ENCODE data around the gene UTF1. TPM values are rescaled to one million over a fixed set of nuclear protein-coding genes. Genes with fewer than 3 reads are reported as not detected.

The UTF1 gene, protein sequence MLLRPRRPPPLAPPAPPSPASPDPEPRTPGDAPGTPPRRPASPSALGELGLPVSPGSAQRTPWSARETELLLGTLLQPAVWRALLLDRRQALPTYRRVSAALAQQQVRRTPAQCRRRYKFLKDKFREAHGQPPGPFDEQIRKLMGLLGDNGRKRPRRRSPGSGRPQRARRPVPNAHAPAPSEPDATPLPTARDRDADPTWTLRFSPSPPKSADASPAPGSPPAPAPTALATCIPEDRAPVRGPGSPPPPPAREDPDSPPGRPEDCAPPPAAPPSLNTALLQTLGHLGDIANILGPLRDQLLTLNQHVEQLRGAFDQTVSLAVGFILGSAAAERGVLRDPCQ
- total RNA-seq: not detected in 2 replicates

DNA sequence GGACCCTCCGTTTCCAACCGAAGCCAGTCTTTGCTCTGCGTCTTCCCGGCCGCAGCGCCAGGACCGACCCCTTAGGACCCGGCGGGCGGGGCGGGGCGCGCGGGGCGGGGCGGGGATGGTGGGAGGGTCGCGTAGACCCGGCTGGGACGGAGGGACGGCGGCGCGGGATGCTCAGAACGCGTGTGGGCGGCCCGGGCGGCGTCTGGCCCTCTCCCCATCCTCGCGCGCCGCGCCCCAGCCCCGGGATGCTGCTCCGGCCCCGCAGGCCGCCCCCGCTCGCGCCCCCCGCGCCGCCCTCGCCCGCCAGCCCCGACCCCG lies at the start of gene UTF1:
UTF1 (plus strand) TSS at position 174 of the 318 bp plus-strand sequence; CDS start at position 246, 72 bp downstream.
- DNase-seq: no peak

DNA sequence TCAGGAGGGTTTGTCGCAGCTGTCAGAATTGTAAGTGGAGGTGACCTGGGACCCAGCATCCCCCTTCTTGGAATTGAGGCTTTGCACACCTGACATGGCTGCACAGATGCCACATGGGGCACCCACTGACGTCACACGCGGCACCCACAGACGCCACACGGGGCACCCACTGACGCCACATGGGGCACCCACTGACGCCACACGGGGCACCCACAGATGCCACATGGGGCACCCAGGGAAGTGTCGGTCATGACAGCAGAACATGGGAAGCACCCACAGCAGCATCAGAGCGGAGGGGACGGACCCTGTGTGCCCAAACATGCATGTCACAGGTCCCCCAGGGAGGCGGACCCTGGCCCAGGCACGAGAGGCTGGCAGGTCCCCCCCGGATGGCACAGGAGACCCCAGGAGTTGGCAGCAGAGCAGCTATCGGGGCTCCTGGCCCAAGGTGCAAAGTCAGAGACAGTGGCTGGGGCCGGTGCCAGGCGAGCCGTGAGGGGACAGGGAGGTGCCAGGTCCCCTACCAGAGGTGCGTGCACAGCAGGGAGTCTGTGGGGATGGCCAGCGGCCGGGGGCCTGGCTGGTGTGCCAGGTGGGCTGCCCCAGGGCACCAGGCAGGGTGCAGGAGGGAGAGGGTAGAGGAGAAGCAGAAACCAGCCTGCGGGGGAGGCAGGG lies 48.9 kb upstream of the UTF1 start:
- DNase-seq: no peak

DNA sequence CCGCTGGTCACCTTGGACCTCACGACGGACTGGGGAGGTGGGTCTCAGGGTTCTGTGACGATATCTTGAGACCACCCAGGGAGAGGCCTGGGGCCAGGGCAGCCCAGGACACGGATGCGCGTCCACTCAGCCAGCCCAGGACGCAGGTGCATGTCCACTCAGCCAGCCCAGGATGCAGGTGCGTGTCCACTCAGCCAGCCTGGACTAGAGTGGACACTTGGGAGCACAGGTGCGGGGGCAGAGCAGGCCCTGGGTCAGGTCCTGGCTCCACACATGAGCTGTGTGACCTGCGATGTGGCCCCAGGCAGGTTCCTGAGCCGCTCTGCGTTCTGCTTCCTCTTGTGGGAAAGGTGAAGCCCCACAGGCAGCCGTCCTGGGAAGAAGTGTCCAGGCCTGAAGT lies 47.8 kb upstream of the UTF1 start:
- DNase-seq: no peak

- DNase-seq: no peak
These were observed 47.0 kb upstream of the UTF1 start for GRCh38 chr10:133182791-133183645.

GRCh38 chr10:133183646-133184378 lies 46.2 kb upstream of the UTF1 start:
- DNase-seq: no peak

DNA sequence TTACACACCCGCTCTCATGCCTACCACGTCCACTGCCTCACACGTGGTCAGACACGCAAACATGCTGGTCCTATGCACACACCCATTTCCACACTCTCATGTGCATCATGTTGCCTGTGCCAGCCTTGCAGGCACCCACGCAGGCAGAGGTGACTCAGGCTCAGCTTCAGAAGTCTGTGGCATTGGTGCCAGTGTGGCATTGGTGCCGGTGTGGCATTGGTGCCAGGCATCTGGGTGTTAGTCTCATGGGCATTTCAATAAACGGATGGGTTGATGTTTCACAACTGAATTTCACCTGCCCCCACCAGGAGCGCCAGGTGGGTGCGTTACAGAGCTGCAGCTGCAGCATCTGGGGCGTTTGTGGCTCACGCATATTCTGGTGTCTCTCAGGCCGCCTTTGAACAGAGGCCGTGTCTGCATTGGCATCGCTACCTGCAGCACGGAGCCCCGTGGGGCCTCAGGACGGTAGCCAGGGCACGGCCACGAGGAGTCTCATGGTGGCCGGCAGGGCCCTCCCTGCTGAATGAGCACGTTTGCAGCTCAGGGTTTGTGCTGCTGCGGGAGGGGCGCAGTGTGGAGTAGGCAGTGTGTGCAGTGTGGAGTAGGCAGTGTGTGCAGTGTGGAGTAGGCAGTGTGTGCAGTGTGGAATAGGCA lies 45.3 kb upstream of the UTF1 start:
- DNase-seq: no peak

DNA sequence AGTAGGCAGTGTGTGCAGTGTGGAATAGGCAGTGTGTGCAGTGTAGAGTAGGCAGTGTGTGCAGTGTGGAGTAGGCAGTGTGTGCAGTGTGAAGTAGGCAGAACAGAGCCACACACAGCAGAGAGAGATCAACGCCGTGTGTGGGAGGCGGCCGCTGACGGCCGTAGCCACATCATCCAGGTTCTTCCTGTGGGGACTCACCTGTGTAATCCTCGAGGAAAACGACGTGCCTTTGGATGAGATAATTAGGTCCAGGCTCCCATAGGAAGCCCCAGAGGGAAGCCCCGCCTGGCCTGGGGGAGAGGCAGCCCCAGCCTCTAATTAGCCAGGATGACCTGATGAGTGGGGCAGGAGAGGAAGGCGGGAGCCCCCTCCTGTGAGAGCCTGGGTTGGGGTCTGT lies 44.6 kb upstream of the UTF1 start:
- no peak for DNase-seq

- DNase-seq: no peak
These were observed 44.1 kb upstream of the UTF1 start for GRCh38 chr10:133185916-133186315.

DNA sequence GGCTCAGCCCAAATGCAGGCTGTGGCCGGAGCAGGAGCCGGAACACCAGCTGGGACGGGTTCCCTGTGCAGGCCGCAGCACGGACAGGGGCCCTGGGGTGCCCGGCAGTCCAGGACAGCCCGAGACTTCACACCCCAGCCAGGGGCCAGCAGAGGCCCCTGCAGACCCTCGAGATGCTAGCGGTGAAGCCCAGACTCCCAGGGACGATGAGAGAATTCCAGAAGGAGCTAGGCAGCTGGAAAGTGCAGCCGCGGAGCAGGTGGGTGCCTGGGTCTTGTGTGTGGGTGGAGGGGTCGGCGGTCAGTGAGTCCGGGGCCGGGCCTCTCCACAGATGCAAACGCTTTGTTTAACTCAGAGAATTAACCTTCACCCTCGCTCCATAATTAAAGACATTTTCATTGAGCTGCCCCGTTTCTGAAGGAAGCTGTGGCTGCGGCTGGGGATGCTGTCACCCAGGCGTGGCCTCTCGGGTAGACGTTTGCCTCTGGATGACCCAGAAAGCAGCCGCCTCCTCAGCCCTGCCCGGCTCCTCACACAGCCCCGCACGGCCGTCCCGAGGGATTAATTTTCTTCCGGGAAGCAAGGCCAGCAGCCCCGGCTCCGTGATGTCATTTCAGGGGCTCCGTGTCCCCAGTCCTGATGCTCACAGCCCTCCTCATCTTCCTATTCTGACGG lies 43.5 kb upstream of the UTF1 start:
- DNase-seq: no peak

DNA sequence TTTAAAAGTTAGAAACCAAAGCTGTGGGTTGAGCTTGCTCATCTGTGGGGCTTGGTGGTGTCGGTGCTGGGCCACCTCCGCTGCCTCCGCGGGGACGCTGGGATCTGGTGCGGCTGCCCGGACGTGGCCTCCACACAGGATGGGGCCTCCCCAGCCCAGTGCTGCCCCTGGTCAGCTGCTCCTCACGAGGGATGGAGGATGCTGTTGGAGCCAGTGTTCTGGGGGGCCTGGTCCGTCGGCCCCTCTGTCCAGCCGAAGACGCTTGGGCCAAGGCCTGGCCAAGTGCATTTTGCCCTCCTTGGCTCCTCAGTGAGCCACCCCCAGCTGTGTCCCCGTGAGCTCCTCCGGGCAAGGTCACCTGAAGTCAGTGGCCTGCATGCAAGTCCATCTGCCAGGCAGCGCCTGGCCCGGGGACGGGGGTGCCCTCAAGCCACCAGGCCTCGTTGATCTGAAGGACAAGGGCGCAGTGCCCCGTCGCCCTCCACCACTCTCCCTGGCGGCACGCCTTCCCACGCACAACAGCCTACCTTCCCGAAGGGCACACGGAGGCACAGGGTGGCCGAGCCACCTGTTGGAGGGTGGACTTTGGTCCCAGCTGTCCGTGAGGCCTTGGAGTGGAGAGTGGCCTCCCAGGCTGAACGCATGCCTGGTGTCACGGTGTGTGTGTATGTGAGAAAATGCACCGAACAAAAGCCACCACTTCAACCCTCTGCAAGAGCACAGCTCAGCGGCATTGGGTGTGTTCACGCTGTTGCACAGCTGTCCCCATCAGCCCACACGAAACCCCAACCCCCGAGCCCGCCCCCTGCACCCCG lies 42.7 kb upstream of the UTF1 start:
- no peak for DNase-seq

- no peak for DNase-seq
These were observed 41.9 kb upstream of the UTF1 start for GRCh38 chr10:133187906-133188681.

- no peak for DNase-seq
These were observed 40.8 kb upstream of the UTF1 start for GRCh38 chr10:133189256-133189655.

- no peak for DNase-seq
These were observed 40.3 kb upstream of the UTF1 start for GRCh38 chr10:133189726-133190125.

DNA sequence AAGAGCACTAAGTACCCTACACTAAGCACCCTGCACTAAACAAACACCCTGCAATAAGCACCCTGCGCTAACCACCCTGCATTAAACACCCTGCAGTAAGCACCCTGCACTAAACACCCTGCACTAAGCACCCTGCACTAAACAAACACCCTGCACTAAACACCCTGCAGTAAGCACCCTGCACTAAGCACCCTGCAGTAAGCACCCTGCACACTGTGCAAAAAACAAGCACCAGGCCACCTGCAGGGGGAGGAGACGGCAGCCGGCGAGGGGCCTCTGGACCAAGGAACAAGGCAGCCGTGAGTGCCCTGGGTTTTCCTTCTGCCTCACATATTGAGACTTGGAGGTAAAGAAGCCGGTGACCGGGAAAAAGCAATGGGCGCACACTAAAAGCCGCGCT lies 39.8 kb upstream of the UTF1 start:
- DNase-seq: no peak

DNA sequence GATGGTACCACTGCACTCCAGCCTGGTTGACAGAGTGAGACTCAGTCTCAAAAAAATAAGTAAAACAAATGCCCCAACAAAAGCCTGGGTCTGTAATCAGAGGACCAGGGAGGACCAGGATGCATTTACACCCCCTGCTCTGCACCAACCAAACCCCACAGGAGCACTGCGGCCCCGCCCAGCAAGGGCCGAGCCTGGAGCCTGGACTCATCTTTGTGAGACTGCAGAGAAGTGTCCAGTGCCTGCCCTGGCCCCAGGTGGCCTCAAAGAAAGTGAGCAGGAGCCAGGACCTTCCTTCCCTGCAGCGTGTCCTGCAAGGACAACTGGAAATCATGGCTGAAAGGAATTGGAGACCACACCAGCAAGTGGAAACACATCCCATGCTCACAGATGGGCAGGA lies 38.4 kb upstream of the UTF1 start:
- no peak for DNase-seq

DNA sequence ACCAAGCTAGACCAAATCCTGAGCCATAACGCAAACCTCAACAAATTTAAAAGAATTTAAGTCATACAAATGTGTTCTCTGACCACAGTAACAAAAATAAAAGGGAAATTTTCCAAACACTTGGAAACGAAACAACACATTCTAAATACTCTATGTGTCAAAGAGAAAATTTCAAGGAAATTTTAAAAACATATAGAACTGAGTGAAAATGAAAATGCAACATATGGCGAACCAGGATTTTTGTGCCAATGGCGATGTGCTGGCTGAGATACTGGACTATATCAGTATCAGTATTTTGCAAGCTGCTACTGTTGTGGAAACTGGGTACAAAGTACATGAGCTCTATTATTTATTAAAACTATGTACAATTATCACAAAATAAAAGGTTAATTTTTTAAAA lies 35.9 kb upstream of the UTF1 start:
- DNase-seq: no peak

DNA sequence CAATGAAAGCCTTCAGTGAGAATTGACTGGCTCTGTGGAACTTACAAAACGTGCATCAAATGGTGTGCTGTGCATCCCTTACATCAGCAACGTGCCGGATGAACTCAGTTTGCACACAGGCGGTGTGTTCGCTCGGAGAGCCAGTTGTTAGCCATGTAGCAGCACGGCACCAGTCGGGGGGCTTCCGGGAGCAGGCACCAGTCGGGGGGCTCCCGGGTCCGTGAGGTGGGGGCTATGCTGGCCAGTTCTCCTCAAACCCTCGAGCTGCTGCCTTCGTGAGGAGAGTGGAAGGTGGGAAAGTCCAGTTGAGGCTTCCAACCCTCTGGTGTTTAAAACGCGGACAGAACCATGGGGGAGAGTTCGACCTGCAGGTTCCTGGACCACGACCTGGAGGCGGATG lies 34.9 kb upstream of the UTF1 start:
- DNase-seq: no peak

DNA sequence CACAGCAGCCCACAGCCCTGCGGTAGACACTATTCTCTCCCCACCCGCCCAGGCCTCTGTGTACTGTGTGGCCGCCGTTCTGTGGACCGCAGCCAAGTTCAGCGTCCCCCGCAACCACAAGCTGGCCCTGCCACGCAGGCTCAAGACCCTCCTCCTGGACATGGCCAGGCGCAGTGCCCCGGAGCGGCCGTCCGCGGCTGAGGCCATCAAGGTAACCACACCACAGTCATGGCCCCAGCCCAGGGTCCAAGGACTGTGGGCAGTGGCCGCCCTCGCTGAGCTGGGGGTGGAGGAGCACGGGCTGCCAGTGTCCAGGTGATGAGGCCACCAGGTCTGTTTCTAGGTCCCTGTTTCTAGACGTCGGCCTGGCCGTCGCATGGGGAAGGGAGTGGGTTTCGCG lies 34.4 kb upstream of the UTF1 start:
- DNase-seq: no peak

- no peak for DNase-seq
These were observed 33.6 kb upstream of the UTF1 start for GRCh38 chr10:133196221-133196915.
